Measurements from ENCODE around the gene ASIC1. TPM values are rescaled to one million over a fixed set of nuclear protein-coding genes. Genes with fewer than 3 reads are reported as not detected.

ASIC1 gene
- total and polyA plus RNA-seq, 7 donors, result 0.20 to 0.82 (median 0.32) TPM

- no peak for DNase-seq
- no peaks in the 10 kb centered on the region for H3K27me3 ChIP-seq (ENCODE audit: insufficient read depth in 3 of 3, low read length in 2 of 3)
- WGBS, 3 donors, result 76 to 90% (median 80%) methylated on average over 3 of the region's 3 CpGs
- no peak overlapping the region for H3K27ac ChIP-seq
- intact Hi-C loops (cut with DNase I), result no loop called here
- TF ChIP-seq CTCF (IDR thresholded peaks at IDR 0.05), result no peak
- peaks cover 0 to 64% of the 10 kb centered on the region in 2 donors for H3K36me3 ChIP-seq (ENCODE audit: insufficient read depth in 1 of 2, low read depth in 1 of 2)
- peaks cover 18% of the 10 kb centered on the region for H3K4me1 ChIP-seq
- H3K4me3 ChIP-seq, result no peak overlapping the region
- no peaks in the 10 kb centered on the region for H3K9me3 ChIP-seq
- no peak for ATAC-seq
Observed at GRCh38 chr12:50120953-50121352, 63.6 kb downstream of the ASIC1 start.

- Histone ChIP-seq H3K27ac (no peak overlapping the region), H3K27me3 (ENCODE audit: insufficient read depth in 3 of 3, low read length in 2 of 3) (no peaks in the 10 kb centered on the region), H3K4me1 (peaks cover 11% of the 10 kb centered on the region), H3K9me3 (no peaks in the 10 kb centered on the region), H3K36me3 (ENCODE audit: insufficient read depth in 1 of 2, low read depth in 1 of 2) (peaks cover 0 to 67% of the 10 kb centered on the region in 2 donors), H3K4me3 (no peak overlapping the region)
- ATAC-seq (no peak), DNase-seq (no peak)
- intact Hi-C loops (cut with DNase I), result no loop called here
- 79 to 97% (median 95%) methylated on average over 5 of the region's 5 CpGs for WGBS, 3 donors
- no peak for TF ChIP-seq CTCF (IDR thresholded peaks at IDR 0.05)
Observed at GRCh38 chr12:50121641-50122040, 64.2 kb downstream of the ASIC1 start.

- Histone ChIP-seq H3K4me3 (no peak overlapping the region), H3K27ac (no peak overlapping the region), H3K9me3 (no peaks in the 10 kb centered on the region), H3K27me3 (ENCODE audit: insufficient read depth in 3 of 3, low read length in 2 of 3) (no peaks in the 10 kb centered on the region), H3K36me3 (ENCODE audit: insufficient read depth in 1 of 2, low read depth in 1 of 2) (peaks cover 0 to 79% of the 10 kb centered on the region in 2 donors), H3K4me1 (no peaks in the 10 kb centered on the region)
- DNase-seq, result no peak
- 57 to 76% (median 60%) methylated on average over 2 of the region's 2 CpGs for WGBS, 3 donors
- no peak for TF ChIP-seq CTCF (IDR thresholded peaks at IDR 0.05)
- ATAC-seq, result no peak
- intact Hi-C loops (cut with DNase I), result no loop called here
Observed at GRCh38 chr12:50123203-50123602, 65.8 kb downstream of the ASIC1 start.

- Histone ChIP-seq H3K27ac (no peak overlapping the region), H3K4me1 (no peaks in the 10 kb centered on the region), H3K4me3 (no peak overlapping the region), H3K9me3 (no peaks in the 10 kb centered on the region), H3K36me3 (ENCODE audit: insufficient read depth in 1 of 2, low read depth in 1 of 2) (peaks cover 0 to 80% of the 10 kb centered on the region in 2 donors), H3K27me3 (ENCODE audit: insufficient read depth in 3 of 3, low read length in 2 of 3) (no peaks in the 10 kb centered on the region)
- intact Hi-C loops (cut with DNase I), result loop anchor here in 1 of 2 donors (5.0 kb wide), 1 partner anchor 50 kb away; no protein-coding TSS in a partner anchor
- no peak for TF ChIP-seq CTCF (IDR thresholded peaks at IDR 0.05)
- 74 to 89% (median 78%) methylated on average over 2 of the region's 2 CpGs for WGBS, 3 donors
- ATAC-seq (no peak), DNase-seq (no peak)
Observed at GRCh38 chr12:50127546-50127945, 70.2 kb downstream of the ASIC1 start.

GRCh38 chr12:50129290-50129689 lies 71.9 kb downstream of the ASIC1 start:
- no peaks in the 10 kb centered on the region for H3K4me1 ChIP-seq
- ATAC-seq (no peak), DNase-seq (no peak)
- H3K27ac ChIP-seq, result no peak overlapping the region
- no peak overlapping the region for H3K4me3 ChIP-seq
- peaks cover 0 to 82% of the 10 kb centered on the region in 2 donors for H3K36me3 ChIP-seq (ENCODE audit: insufficient read depth in 1 of 2, low read depth in 1 of 2)
- intact Hi-C loops (cut with DNase I), result loop anchor here in 1 of 2 donors (5.0 kb wide), 1 partner anchor 48 kb away; no protein-coding TSS in a partner anchor
- H3K9me3 ChIP-seq, result no peaks in the 10 kb centered on the region
- 89 to 96% (median 90%) methylated on average over 4 of the region's 4 CpGs for WGBS, 3 donors
- no peaks in the 10 kb centered on the region for H3K27me3 ChIP-seq (ENCODE audit: insufficient read depth in 3 of 3, low read length in 2 of 3)
- no peak for TF ChIP-seq CTCF (IDR thresholded peaks at IDR 0.05)
